ENCODE results near the gene ZNF646.

GRCh38 chr16:31061126-31061812, 13.0 kb upstream of the ZNF646 start:
- TF ChIP-seq POLR2AphosphoS5 (IDR thresholded peaks at IDR 0.05; ENCODE audit: low read depth) (no peak), CTCF (IDR thresholded peaks at IDR 0.05; ENCODE audit: insufficient read depth, low read length) (no peak), REST (IDR thresholded peaks at IDR 0.05; ENCODE audit: insufficient replicate concordance, low read depth) (no peak), GABPA (IDR thresholded peaks at IDR 0.05; ENCODE audit: low read depth) (no peak)
